ENCODE results near the gene JARID2.

The JARID2 gene

GRCh38 chr6:15404685-15404980 is 158.8 kb downstream of the JARID2 start:
- H3K36me3 ChIP-seq = no peaks in the 10 kb centered on the region
- H3K4me1 ChIP-seq = peaks cover 0 to 24% (median 13%) of the 10 kb centered on the region in 4 donors
- no peak for TF ChIP-seq CTCF (IDR thresholded peaks at IDR 0.05)
- no peaks in the 10 kb centered on the region for H3K27me3 ChIP-seq
- H3K4me3 ChIP-seq = no peak overlapping the region
- H3K9me3 ChIP-seq = no peaks in the 10 kb centered on the region
- intact Hi-C loops (cut with DNase I; ENCODE audit: low total_unique reads) = no loop called here
- no peak overlapping the region for H3K27ac ChIP-seq
- no peak for DNase-seq

GRCh38 chr6:15405129-15406068 is 159.5 kb downstream of the JARID2 start:
- Histone ChIP-seq H3K36me3 (no peaks in the 10 kb centered on the region), H3K4me3 (no peak overlapping the region), H3K4me1 (peaks cover 0 to 16% (median 6%) of the 10 kb centered on the region in 4 donors), H3K9me3 (no peaks in the 10 kb centered on the region), H3K27me3 (no peaks in the 10 kb centered on the region), H3K27ac (no peak overlapping the region)
- no peak for TF ChIP-seq CTCF (IDR thresholded peaks at IDR 0.05)
- DNase-seq = no peak
- intact Hi-C loops (cut with DNase I; ENCODE audit: low total_unique reads) = no loop called here

- no peak for TF ChIP-seq CTCF (IDR thresholded peaks at IDR 0.05)
- Histone ChIP-seq H3K4me3 (no peak overlapping the region), H3K27ac (no peak overlapping the region), H3K36me3 (no peaks in the 10 kb centered on the region), H3K9me3 (no peaks in the 10 kb centered on the region), H3K4me1 (peaks cover 0 to 6% (median 0%) of the 10 kb centered on the region in 4 donors), H3K27me3 (no peaks in the 10 kb centered on the region)
- intact Hi-C loops (cut with DNase I; ENCODE audit: low total_unique reads) = no loop called here
- no peak for DNase-seq
Measured at GRCh38 chr6:15406452-15406851, 160.6 kb downstream of the JARID2 start.

GRCh38 chr6:15408008-15408407 is 162.1 kb downstream of the JARID2 start:
- intact Hi-C loops (cut with DNase I; ENCODE audit: low total_unique reads) = no loop called here
- DNase-seq = no peak
- no peaks in the 10 kb centered on the region for H3K27me3 ChIP-seq
- H3K4me3 ChIP-seq = no peak overlapping the region
- H3K27ac ChIP-seq = no peak overlapping the region
- no peaks in the 10 kb centered on the region for H3K9me3 ChIP-seq
- no peaks in the 10 kb centered on the region for H3K36me3 ChIP-seq
- no peak for TF ChIP-seq CTCF (IDR thresholded peaks at IDR 0.05)
- H3K4me1 ChIP-seq = peaks cover 0 to 5% (median 0%) of the 10 kb centered on the region in 4 donors

- H3K36me3 ChIP-seq = no peaks in the 10 kb centered on the region
- H3K4me1 ChIP-seq = peaks cover 0 to 5% (median 0%) of the 10 kb centered on the region in 4 donors
- no peak for TF ChIP-seq CTCF (IDR thresholded peaks at IDR 0.05)
- no peak for DNase-seq
- no peaks in the 10 kb centered on the region for H3K27me3 ChIP-seq
- no peaks in the 10 kb centered on the region for H3K9me3 ChIP-seq
- H3K4me3 ChIP-seq = no peak overlapping the region
- no peak overlapping the region for H3K27ac ChIP-seq
- intact Hi-C loops (cut with DNase I; ENCODE audit: low total_unique reads) = no loop called here
Measured at GRCh38 chr6:15408758-15409157, 162.9 kb downstream of the JARID2 start.

All from tibial artery (tissue), 4 donors.